NOMO-1 (cell line): ENCODE measurements around the gene MAN2B1.
A peak's percentile ranks its signal among the peaks of the same experiment; 100 is the strongest.
"Not testable (repeated sequence)": the region's sequence is repeated elsewhere in the genome, so short reads cannot be mapped to it uniquely, and the experiment has no call there.

Experiments
- DNase-seq, 2 experiments: peaks; one replicate each; lab custom pipeline; 2025; ENCODE audit not compliant: unreplicated experiment in 2 of 2; lab: John Stamatoyannopoulos, UW

The MAN2B1 gene

DNA sequence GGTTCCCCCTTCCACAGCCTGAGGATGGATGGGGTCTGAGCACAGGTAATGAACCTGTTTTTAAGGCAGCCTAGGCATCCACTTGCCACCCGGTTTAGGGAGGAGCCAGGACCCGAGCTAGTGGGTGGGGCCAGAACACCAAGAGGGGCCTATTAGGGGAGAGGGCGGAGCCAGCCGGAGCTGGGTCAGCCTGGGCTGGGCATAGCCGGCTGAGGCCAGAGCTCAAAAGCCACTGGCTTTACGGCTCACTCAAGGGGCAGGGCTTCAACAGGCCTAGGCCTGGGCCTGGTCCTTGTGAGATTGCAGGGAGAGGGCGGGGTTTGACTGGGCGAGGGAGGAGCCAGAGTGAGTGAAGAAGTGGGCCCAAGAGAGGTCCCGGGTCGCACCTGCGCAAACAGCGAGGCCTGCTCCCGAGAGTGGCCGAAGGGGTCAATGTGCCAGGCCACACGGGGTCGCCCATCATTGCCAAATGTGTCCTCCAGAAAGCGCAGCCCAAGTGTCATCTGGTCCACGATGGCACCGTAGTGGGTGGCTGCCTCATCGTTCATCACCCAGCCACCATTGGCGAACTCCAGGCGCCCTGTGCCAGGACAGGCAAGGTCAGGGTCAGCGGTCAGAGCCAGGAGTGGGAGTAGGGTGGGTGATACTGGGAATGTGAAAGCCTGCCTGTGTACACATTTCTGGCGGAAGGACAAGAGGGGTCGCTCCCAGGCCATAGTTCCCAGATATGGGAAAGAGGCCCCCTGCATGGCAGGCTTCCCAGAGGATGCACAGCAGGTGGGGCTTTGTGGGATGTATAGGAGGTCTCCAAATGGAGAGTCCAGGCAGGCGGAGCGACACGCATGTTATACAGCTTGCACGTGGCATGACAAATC, 1.9 kb downstream of the MAN2B1 start:
- DNase-seq, result no peak

DNA sequence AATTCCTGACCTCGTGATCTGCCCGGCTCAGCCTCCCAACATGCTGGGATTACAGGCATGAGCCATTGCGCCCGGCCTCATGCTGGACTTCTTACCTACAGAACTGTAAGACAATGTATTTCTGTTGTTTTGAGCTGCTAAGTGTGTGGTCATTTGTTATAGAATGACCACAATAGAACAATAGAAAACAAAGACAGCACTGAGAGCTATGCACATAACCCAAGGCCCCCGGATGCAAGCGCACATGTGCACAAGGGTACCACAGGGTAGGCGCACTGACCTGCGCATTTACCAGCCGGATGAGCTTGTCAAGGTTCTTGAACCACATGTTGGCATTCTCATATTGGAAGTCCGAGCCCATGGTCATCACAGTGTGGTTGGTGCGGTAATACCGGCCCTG, 5.6 kb downstream of the MAN2B1 start:
- DNase-seq, result no peak

DNA sequence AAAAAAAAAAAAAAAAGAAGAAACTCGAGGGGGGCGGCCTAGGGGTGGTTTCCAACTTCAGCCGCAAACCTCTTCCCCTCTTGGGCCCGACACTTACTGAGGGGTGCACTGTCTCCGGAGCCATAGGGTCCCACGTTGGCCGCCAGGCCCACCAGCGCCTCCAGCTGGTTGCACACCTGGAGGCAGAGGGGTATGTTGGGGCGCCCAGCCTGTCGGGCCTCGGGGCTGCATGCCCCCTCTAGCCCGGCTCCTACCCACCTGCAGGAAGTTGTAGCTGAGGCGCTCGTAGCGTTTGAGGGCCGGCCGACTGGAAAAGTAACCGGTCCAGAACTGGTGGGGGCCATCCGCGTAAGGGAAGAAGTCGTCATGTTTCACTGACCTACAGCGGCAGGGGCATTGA, 8.6 kb downstream of the MAN2B1 start:
- no peak for DNase-seq

DNA sequence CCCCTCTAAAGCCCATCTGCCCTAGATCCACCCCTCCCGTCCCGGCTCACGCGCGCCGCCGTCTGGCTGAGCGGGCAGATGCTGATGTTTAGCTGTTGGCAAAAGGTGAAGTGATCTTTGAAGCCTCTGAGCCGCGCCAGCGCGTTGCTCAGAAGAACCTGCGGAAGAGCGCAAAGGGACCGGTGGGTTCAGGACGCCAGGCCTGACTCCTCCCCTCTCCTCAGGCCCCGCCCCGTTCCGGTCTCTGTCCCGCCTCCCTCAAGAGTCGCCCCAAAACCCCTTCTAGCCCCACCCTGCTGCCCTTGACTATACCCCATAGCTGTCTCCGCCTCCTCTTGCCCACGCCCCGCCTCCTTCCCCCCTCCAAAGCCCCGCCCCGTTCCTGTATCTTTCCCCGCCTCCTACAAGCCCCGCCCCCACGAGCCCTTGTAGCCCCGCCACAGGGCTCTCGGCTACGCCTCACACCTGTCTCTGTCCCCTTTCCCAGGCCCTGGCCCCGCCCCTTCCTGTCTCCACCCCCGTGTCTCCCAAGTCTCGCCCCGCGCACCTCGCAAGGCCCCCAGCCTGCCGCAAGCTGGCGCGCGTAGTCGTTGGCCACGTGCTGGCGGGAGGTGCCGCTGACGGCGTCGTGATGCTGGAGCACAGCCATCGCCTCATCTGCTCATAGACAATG, 9.5 kb downstream of the MAN2B1 start:
- DNase-seq, result no peak

DNA sequence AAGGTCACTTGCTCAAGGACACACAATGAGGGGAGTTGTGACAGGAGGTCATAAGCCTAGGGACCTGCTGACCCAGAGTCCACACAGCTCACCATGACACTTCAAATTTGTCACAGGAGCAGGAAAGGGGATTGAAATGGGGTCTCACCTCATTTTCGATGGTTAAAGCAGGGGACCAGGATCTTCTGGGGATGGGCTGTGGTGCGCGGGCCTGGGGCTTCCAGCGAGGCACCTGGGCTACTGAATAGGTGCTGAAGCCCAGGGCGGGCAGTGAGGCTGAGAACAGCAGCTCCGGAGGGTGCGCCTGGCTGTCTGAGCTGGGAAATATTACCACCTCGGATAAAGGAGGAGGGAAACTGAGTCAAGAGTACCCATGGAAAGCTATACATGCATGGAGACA, 11.0 kb downstream of the MAN2B1 start:
- DNase-seq, result no peak

- no peak for DNase-seq
Observed at GRCh38 chr19:12652219-12652618, 14.3 kb downstream of the MAN2B1 start.

DNA sequence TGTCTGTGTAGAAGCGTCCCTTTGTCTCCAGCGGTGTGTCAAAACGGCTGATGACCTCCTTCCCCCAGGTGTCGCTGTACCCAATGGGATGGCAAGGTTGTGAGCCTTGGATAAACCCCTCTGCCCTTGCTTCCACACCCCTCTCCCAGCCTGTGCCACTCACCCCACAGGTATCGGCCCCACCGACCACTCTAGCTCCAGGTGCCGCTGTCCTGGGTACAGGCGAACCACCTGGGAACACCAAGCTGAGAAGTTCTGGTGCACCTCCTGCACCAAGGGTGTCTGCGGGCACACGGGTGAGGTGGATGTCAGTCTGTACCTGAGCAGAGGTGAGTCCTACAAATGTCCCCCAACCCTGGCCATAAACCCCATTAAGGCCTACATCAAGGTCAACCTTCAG, 16.6 kb downstream of the MAN2B1 start:
- DNase-seq, result no peak

GRCh38 chr19:12648088-12648487, 18.5 kb downstream of the MAN2B1 start:
- DNase-seq, result no peak

DNA sequence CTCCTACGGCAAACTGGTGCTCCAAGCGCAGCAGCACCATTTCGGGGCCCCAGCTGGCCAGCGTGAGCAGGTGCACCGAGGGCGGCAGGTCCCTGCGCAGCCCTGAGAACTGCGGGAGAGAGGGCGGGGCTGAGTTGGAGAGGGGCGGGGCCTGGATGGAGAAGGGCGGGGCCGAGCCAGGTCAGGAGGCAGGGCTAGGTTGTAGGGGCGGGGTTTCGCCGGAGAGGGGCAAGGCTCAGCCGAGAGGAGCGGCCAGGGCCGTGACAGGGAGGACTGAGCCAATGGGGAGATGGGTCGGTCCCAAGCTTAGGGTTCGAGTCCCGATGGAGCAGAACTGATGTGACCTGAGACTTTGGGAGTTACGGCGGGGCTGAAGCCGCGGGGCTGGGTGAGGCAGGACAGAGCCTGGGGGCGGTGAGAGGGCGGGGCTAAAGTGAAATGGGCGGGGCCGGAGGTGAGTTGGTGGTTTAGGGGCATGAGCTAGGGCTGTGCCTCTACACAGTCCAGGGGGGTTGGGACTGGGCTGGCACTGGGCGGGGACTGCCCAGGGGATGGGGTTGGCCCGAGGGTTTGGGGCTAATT, 19.0 kb downstream of the MAN2B1 start:
- no peak for DNase-seq

GRCh38 chr19:12647047-12647446, 19.5 kb downstream of the MAN2B1 start:
- DNase-seq, result no peak

DNA sequence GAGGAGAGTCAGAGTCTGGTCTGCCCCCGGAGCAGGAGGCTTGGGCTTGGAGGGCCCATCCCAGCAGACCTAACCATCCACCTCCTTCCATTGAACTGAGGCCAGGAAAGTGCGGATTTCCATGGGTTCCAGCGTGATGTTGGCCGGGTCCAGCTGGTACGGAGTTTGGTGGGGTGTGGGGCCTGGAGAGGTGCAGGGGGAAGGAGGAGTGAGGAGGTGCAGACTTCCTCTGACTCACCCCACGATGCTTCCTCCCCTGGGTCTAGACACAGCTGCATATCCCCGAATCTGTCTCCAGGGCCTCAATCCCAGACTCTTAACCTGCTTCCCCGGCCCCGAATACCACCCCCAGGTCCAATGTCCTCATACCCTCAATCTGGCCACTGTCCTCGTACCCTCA, 20.0 kb downstream of the MAN2B1 start:
- no peak for DNase-seq

GRCh38 chr19:12643716-12644115, 22.8 kb downstream of the MAN2B1 start:
- not testable (repeated sequence) for DNase-seq

DNA sequence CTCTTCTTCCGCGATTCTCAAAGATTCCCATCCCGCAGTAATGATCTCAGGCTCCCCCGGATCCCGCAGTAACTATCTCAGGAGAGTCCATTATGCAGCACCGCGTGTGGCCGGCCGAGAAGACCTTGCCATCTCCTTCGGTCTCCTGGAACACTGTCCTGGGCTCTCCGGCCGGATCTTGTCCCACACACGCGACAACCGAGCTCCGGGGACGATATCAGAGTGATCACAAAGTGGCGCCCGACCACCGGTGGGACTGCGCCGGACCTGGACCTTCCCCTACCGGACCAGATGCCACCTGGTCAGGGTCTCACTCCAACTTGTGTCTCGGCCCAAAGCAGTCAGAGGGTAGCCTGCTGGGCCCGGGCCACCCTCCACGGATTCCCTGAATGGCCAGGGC, 24.0 kb downstream of the MAN2B1 start:
- no peak for DNase-seq

DNA sequence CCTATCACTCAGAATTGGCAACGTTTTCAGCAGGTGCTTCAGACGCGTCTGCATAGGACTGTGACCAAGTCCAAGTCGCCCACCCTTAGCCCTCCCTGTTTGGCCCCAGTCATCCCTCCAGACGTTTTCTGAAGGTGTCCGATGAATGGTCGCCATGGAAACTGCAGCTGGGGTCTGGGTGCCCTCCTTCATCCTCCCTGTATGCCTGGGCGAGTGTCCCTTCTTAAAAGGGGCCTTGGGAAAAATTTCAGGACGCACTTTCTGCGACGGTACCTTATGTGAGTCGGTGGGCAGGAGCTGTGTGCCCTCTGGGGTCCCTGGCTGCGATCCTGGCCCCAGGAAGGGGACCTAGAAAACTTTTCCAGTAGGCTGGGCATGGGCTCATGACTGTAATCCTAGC, 25.1 kb downstream of the MAN2B1 start:
- no peak for DNase-seq

GRCh38 chr19:12639901-12640613, 26.5 kb downstream of the MAN2B1 start:
- peak; percentile 78 to 81 for DNase-seq

DNA sequence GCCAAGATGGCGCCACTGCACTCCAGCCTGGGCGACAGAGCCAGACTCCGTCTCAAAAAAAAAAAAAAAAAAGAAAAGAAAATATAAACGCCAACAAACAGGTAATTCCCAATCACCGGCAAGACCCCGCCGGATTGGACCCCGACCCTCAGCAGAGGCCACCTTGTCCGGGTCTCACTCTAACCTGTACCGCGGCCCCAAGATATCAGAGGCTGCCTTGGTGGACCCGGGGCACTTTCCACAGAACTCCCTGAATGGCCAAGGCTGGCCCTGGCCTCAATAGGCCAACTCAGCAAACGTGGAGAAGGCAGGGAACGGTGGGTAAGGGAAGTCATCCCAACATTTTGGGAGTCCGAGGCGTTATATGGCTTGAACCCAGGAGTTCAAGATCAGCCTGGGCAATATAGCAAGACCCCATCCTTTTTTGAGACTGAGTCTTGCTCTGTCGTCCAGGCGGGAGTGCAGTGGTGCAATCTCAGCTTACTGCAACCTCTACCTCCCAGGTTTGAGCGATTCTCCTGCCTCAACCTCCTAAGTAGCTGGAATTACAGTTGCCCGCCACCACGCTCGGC, 27.8 kb downstream of the MAN2B1 start:
- no peak for DNase-seq

DNA sequence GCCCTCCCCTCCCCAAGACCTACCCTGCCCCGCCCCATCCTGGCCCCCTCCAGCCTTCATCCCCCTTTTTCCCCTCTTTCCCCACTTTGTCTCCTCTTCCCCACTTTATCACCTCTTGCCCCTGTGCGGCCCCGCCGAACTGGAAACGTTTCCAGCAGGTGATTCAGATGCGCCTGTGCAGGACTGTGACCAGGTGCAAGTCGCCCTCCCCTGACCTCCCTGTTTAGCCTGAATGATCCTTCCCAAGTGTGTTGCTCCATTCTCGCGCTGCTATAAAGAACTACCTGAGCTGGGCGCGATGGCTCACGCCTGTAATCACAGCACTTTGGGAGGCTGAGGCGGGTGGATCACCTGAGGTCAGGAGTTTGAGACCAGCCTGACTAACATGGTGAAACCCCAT, 29.9 kb downstream of the MAN2B1 start:
- no peak for DNase-seq

GRCh38 chr19:12629215-12629614, 37.3 kb downstream of the MAN2B1 start:
- DNase-seq, result no peak

GRCh38 chr19:12628040-12629022, 38.2 kb downstream of the MAN2B1 start:
- DNase-seq, result no peak

GRCh38 chr19:12626958-12627357, 39.6 kb downstream of the MAN2B1 start:
- DNase-seq, result no peak
